Nephron (organoid): Measurements from ENCODE around the gene DPP10.
"Not testable (repeated sequence)": the region's sequence is repeated elsewhere in the genome, so short reads cannot be mapped to it uniquely, and the experiment has no call there.

ENCODE experiments used
- H3K27ac Mint-ChIP-seq, 3 experiments: 2 replicates each; pipeline ENCODE4 v1.8.0; 2020; ENCODE audit warnings: mixed read lengths in 3 of 3, mild to moderate bottlenecking in 2 of 3, moderate library complexity in 1 of 3
- H3K27me3 Mint-ChIP-seq: 2 replicates; pipeline ENCODE4 v1.8.0; 2021; ENCODE audit warnings: low read depth, mild to moderate bottlenecking, moderate library complexity, mixed read lengths
- H3K36me3 Mint-ChIP-seq: 2 replicates; pipeline ENCODE4 v1.8.0; 2020; ENCODE audit warnings: low read depth, mixed read lengths
- H3K4me1 Mint-ChIP-seq: 2 replicates; pipeline ENCODE4 v1.8.0; 2020; ENCODE audit warnings: mixed read lengths
- H3K4me3 Mint-ChIP-seq, 3 experiments: 2 replicates each; pipeline ENCODE4 v1.8.0; 2020; ENCODE audit warnings: mild to moderate bottlenecking in 3 of 3, mixed read lengths in 3 of 3, moderate library complexity in 2 of 3
- H3K9me3 Mint-ChIP-seq: 2 replicates; pipeline ENCODE4 v1.8.0; 2020; ENCODE audit warnings: mixed read lengths
- TF ChIP-seq, protein P1 (sequence below), 3 experiments: fragments of 200-600 bp; sonication (generic); IDR thresholded peaks; one replicate each; pipeline ENCODE4 v1.5.0; 2021; ENCODE audit warnings: antibody characterized with exemption in 3 of 3; ENCODE audit not compliant: unreplicated experiment in 3 of 3

DPP10 gene

DNA sequence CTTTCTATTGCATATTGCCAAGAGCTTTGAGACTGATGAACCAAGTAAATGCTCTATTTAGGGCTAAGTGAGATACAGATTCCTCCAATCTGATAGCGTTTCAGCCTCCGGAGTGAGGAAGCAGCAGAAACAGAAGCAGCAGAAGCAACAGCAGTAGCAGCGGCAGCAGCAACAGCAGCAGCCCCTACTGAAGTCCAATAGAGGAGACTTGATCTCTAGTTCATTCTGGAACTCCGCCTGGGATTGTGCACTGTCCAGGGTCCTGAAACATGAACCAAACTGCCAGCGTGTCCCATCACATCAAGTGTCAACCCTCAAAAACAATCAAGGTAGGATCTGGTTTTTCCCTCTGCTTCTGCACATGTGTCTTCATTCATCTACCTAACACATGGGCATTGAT lies at the start of gene DPP10:
Gene DPP10, plus strand, starts transcription at position 132 of the 400 bp plus-strand sequence.
- H3K27ac Mint-ChIP-seq: no peak within 1 kb of the TSS
- peaks cover 6% of the 10 kb centered on the region for H3K27me3 Mint-ChIP-seq
- H3K4me1 Mint-ChIP-seq: no peaks in the 10 kb centered on the region
- H3K4me3 Mint-ChIP-seq: no peak within 1 kb of the TSS
- TF ChIP-seq, protein P1, sequence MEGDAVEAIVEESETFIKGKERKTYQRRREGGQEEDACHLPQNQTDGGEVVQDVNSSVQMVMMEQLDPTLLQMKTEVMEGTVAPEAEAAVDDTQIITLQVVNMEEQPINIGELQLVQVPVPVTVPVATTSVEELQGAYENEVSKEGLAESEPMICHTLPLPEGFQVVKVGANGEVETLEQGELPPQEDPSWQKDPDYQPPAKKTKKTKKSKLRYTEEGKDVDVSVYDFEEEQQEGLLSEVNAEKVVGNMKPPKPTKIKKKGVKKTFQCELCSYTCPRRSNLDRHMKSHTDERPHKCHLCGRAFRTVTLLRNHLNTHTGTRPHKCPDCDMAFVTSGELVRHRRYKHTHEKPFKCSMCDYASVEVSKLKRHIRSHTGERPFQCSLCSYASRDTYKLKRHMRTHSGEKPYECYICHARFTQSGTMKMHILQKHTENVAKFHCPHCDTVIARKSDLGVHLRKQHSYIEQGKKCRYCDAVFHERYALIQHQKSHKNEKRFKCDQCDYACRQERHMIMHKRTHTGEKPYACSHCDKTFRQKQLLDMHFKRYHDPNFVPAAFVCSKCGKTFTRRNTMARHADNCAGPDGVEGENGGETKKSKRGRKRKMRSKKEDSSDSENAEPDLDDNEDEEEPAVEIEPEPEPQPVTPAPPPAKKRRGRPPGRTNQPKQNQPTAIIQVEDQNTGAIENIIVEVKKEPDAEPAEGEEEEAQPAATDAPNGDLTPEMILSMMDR (IDR thresholded peaks at IDR 0.05; ENCODE audit: unreplicated experiment in 3 of 3): no peak
- H3K36me3 Mint-ChIP-seq: no peaks in the 10 kb centered on the region
- H3K9me3 Mint-ChIP-seq: no peaks in the 10 kb centered on the region

DNA sequence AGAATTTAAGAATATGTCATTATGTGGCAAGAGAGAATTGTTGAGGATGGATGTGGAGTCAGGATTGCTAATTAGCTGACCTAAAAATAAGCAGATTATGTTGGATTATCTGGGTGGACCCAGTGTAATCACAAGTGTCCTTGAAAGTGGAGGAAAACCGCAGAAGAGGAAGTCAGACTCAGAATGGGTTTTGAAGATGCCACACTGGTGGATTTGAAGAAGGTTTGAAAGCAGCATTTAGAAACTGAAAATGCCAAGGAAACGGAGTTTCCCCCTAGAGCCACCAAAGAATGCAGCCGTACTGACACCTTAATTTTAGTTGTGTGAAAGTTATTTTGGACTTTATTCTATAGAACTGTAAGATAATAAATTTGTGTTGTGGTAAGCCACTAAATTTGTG lies 41.6 kb upstream of the DPP10 start:
- TF ChIP-seq, protein P1 (IDR thresholded peaks at IDR 0.05; ENCODE audit: unreplicated experiment in 3 of 3): no peak
- Mint-ChIP-seq H3K27ac (no peak overlapping the region), H3K4me1 (peaks cover 18% of the 10 kb centered on the region), H3K36me3 (no peaks in the 10 kb centered on the region), H3K9me3 (peaks cover 4% of the 10 kb centered on the region), H3K27me3 (no peaks in the 10 kb centered on the region), H3K4me3 (no peak overlapping the region)

DNA sequence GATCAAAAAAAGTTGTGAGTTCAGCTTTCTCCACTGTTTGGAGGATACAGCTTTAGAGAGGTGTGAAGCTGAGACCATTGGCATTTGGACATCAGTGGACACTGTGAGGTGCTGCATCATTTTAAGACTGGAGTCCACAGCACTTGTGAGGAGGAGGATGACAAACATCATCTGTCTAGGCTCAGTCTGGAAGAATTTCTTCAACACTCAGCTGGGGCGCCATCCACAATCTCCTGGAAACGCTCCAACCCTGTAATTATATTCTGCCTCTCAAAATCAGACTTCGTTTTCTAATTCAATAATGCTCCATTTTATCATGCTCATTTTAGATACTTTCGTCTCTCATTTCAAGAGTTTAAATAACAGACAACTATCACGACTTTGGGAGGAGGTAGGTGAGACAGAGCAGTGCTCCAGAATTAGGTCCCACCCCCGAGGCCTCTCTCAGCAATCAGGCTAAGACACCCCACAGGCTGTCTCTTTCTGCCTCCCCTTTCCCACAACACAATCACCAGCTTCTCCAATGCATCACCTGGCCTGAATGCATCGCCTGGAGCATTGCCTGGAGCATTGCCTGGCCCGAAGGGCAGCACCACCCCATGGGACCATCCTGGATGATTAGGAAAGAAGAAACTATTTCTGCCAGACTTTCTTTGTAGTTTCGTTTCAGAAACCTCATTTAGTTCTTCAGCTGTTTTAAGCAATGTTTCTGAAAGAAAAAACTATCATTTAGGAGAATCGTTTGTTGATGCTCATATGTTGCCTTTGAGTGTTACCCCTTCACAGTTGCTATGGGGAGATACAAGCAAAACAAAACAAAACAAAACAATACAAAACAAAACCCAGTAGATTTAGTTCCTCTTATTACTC lies 37.0 kb upstream of the DPP10 start:
- Mint-ChIP-seq H3K36me3 (no peaks in the 10 kb centered on the region), H3K4me1 (peaks cover 7% of the 10 kb centered on the region), H3K9me3 (peaks cover 5% of the 10 kb centered on the region), H3K27ac (no peak overlapping the region), H3K27me3 (no peaks in the 10 kb centered on the region), H3K4me3 (no peak overlapping the region)
- TF ChIP-seq, protein P1 (IDR thresholded peaks at IDR 0.05; ENCODE audit: unreplicated experiment in 3 of 3): no peak

DNA sequence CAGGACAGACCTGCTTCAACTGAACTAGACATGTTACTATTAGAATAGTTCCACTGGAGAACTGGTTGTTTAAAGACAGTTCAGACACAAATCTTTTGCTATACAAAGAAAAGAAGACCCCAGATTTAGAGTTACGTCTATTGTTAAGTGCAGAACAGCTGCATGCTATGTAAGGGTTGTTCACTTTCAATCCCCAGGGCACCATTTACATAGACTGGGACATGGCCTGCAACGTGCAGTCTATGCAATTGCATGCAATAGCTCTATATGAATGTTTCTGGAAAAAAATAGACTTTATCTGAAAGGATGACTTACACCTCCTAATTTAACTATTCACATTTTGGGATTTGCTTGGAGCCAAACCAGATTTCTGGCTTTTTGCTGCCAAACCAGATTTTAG lies 36.1 kb upstream of the DPP10 start:
- no peak overlapping the region for H3K4me3 Mint-ChIP-seq
- peaks cover 7% of the 10 kb centered on the region for H3K4me1 Mint-ChIP-seq
- no peaks in the 10 kb centered on the region for H3K27me3 Mint-ChIP-seq
- H3K9me3 Mint-ChIP-seq: peaks cover 10% of the 10 kb centered on the region
- TF ChIP-seq, protein P1 (IDR thresholded peaks at IDR 0.05; ENCODE audit: unreplicated experiment in 3 of 3): no peak
- no peaks in the 10 kb centered on the region for H3K36me3 Mint-ChIP-seq
- no peak overlapping the region for H3K27ac Mint-ChIP-seq

DNA sequence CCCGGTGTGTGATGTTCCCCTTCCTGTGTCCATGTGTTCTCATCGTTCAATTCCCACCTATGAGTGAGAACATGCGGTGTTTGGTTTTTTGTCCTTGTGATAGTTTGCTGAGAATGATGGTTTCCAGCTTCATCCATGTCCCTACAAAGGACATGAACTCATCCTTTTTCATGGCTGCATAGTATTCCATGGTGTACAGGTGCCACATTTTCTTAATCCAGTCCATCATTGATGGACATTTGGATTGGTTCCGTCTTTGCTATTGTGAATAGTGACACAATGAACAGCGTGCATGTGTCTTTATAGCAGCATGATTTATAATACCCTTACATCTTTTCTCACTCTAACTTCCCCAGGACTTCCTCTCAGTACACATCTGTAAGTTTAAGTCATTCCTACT lies 35.1 kb upstream of the DPP10 start:
- H3K27me3 Mint-ChIP-seq, H3K9me3 Mint-ChIP-seq: not testable (repeated sequence)

DNA sequence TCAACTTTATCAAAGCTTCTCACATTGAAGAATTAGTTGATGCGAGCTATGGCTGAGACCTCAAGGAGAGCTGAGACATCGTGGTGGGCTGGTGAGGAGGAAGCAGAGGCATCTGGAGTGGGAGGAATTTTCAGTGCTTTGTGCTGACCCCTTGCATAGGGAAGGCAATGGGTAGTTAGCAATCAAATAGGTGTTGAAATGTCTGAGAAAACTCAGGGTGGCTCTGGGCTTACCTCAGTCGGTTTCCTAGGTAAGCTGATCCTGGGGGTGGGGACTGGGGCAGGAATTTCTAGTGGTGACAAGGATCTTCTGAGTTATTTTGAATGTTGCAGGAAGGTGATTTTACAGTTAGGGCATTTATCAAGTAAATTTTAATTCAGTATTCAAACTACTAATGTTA lies 20.7 kb upstream of the DPP10 start:
- Mint-ChIP-seq H3K27ac (no peak overlapping the region), H3K36me3 (no peaks in the 10 kb centered on the region), H3K4me3 (no peak overlapping the region), H3K4me1 (no peaks in the 10 kb centered on the region), H3K27me3 (peaks cover 5% of the 10 kb centered on the region), H3K9me3 (no peaks in the 10 kb centered on the region)
- TF ChIP-seq, protein P1 (IDR thresholded peaks at IDR 0.05; ENCODE audit: unreplicated experiment in 3 of 3): no peak

More for the DNA sequence above, 35.1 kb upstream of the DPP10 start:
- not testable (repeated sequence) for H3K27ac Mint-ChIP-seq, H3K4me1 Mint-ChIP-seq, H3K4me3 Mint-ChIP-seq, H3K36me3 Mint-ChIP-seq
